KMS-11 (cell line): Measurements from ENCODE around the gene AATF.

Experiments
- H2AFZ ChIP-seq: fragments of 200-600 bp; sonication (generic); 2 replicates; pipeline ENCODE4 v1.6.1; 2016; ENCODE audit warnings: antibody characterized with exemption, mixed run types, low read depth
- H3K27ac ChIP-seq: fragments of 200-600 bp; sonication (generic); 2 replicates; pipeline ENCODE4 v1.6.1; 2016; ENCODE audit warnings: mild to moderate bottlenecking, mixed run types
- H3K27me3 ChIP-seq: fragments of 200-600 bp; sonication (generic); 2 replicates; pipeline ENCODE4 v1.6.1; 2017; ENCODE audit warnings: mild to moderate bottlenecking, low read depth, mixed run types, moderate library complexity; ENCODE audit not compliant: insufficient read depth
- H3K36me3 ChIP-seq: fragments of 200-600 bp; sonication (generic); 2 replicates; pipeline ENCODE4 v1.6.1; 2017; ENCODE audit warnings: mild to moderate bottlenecking, mixed run types; ENCODE audit not compliant: insufficient read depth
- H3K4me1 ChIP-seq: fragments of 200-600 bp; sonication (generic); 2 replicates; pipeline ENCODE4 v1.6.1; 2016; ENCODE audit warnings: mild to moderate bottlenecking, low read depth, mixed run types; ENCODE audit not compliant: poor library complexity, severe bottlenecking
- H3K4me2 ChIP-seq: fragments of 200-600 bp; sonication (generic); 2 replicates; pipeline ENCODE4 v1.7.0; 2016; ENCODE audit warnings: mild to moderate bottlenecking, mixed run types
- H3K4me3 ChIP-seq: fragments of 200-600 bp; sonication (generic); IDR thresholded peaks from 2 replicates; pipeline ENCODE4 v1.6.1; 2017; ENCODE audit warnings: low read depth, low read length, mixed read lengths; ENCODE audit not compliant: insufficient read depth
- H3K79me2 ChIP-seq: fragments of 200-600 bp; sonication (generic); 2 replicates; pipeline ENCODE4 v1.6.1; 2016; ENCODE audit warnings: low read depth, mixed run types; ENCODE audit not compliant: insufficient read depth
- H3K9ac ChIP-seq: fragments of 200-600 bp; sonication (generic); 2 replicates; pipeline ENCODE4 v1.6.1; 2016; ENCODE audit warnings: mild to moderate bottlenecking, mixed run types
- H4K20me1 ChIP-seq: fragments of 200-600 bp; sonication (generic); 2 replicates; pipeline ENCODE4 v1.6.1; 2016; ENCODE audit warnings: mild to moderate bottlenecking, mixed run types; ENCODE audit not compliant: insufficient read depth
- CTCF ChIP-seq: fragments of 200-600 bp; sonication (generic); conservative IDR thresholded peaks from 2 replicates; pipeline ENCODE4 v1.6.1; 2017; ENCODE audit warnings: low read depth, mild to moderate bottlenecking, antibody characterized with exemption, low read length, moderate library complexity, mixed read lengths

The AATF gene

GRCh38 chr17:37087683-37088082 is 138.9 kb downstream of the AATF start:
- no peak for TF ChIP-seq CTCF
- Histone ChIP-seq H3K4me1 (no peaks in the 10 kb centered on the region), H3K27ac (no peak overlapping the region), H3K36me3 (no peaks in the 10 kb centered on the region; the same call in 1 of the 2 replicates), H3K79me2 (no peaks in the 10 kb centered on the region), H3K4me2 (no peak overlapping the region), H4K20me1 (no peaks in the 10 kb centered on the region), H3K4me3 (no peak overlapping the region), H3K9ac (no peak overlapping the region), H3K27me3 (no peaks in the 10 kb centered on the region), H2AFZ (no peak overlapping the region)

- H3K9ac ChIP-seq = no peak overlapping the region
- no peaks in the 10 kb centered on the region; the same call in 1 of the 2 replicates for H3K36me3 ChIP-seq
- no peaks in the 10 kb centered on the region for H3K27me3 ChIP-seq
- no peak overlapping the region for H3K27ac ChIP-seq
- no peak overlapping the region for H3K4me3 ChIP-seq
- no peaks in the 10 kb centered on the region for H3K4me1 ChIP-seq
- no peak overlapping the region for H2AFZ ChIP-seq
- H3K4me2 ChIP-seq = no peak overlapping the region
- no peak for TF ChIP-seq CTCF
- H3K79me2 ChIP-seq = no peaks in the 10 kb centered on the region
- H4K20me1 ChIP-seq = no peaks in the 10 kb centered on the region
Measured at GRCh38 chr17:37088459-37088858, 139.7 kb downstream of the AATF start.

- Histone ChIP-seq H2AFZ (no peak overlapping the region), H3K27me3 (no peaks in the 10 kb centered on the region), H3K4me3 (no peak overlapping the region), H4K20me1 (no peaks in the 10 kb centered on the region), H3K4me2 (no peak overlapping the region), H3K9ac (no peak overlapping the region), H3K36me3 (no peaks in the 10 kb centered on the region; the same call in 1 of the 2 replicates), H3K79me2 (no peaks in the 10 kb centered on the region), H3K27ac (no peak overlapping the region), H3K4me1 (no peaks in the 10 kb centered on the region)
- no peak for TF ChIP-seq CTCF
Measured at GRCh38 chr17:37088913-37089312, 140.2 kb downstream of the AATF start.

- H3K27me3 ChIP-seq = no peaks in the 10 kb centered on the region
- no peak overlapping the region for H3K27ac ChIP-seq
- no peak overlapping the region for H3K4me2 ChIP-seq
Measured at GRCh38 chr17:37089956-37090355, 141.2 kb downstream of the AATF start.

More at GRCh38 chr17:37089956-37090355, 141.2 kb downstream of the AATF start:
- H3K4me3 ChIP-seq = no peak overlapping the region
- no peaks in the 10 kb centered on the region; the same call in 1 of the 2 replicates for H3K36me3 ChIP-seq
- no peaks in the 10 kb centered on the region for H3K79me2 ChIP-seq
- H3K4me1 ChIP-seq = no peaks in the 10 kb centered on the region
- no peaks in the 10 kb centered on the region for H4K20me1 ChIP-seq
- H2AFZ ChIP-seq = no peak overlapping the region
- no peak overlapping the region for H3K9ac ChIP-seq
- no peak for TF ChIP-seq CTCF
